ENCODE data around the gene WARS2.

DNA sequence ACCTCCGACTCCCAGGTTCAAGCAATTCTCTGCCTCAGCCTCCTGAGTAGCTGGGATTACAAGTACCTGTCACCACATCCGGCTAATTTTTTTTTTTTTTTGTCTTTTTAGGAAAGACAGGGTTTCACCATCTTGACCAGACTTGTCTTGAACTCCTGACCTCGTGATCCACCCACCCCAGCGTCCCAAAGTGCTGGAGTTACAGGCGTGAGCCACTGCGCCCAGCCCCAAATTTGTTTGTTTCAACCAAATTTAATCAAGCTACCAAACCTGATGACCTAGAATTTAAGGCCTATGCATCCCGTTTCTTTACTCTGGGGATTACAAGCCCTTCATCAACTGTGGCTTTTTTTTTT, 94.0 kb downstream of the WARS2 start:
- TF ChIP-seq, protein P1, sequence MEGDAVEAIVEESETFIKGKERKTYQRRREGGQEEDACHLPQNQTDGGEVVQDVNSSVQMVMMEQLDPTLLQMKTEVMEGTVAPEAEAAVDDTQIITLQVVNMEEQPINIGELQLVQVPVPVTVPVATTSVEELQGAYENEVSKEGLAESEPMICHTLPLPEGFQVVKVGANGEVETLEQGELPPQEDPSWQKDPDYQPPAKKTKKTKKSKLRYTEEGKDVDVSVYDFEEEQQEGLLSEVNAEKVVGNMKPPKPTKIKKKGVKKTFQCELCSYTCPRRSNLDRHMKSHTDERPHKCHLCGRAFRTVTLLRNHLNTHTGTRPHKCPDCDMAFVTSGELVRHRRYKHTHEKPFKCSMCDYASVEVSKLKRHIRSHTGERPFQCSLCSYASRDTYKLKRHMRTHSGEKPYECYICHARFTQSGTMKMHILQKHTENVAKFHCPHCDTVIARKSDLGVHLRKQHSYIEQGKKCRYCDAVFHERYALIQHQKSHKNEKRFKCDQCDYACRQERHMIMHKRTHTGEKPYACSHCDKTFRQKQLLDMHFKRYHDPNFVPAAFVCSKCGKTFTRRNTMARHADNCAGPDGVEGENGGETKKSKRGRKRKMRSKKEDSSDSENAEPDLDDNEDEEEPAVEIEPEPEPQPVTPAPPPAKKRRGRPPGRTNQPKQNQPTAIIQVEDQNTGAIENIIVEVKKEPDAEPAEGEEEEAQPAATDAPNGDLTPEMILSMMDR (IDR thresholded peaks at IDR 0.05): no peak
- TF ChIP-seq POLR2A (IDR thresholded peaks at IDR 0.05): no peak

All from right lobe of liver (tissue), 4 donors.